CD4-positive, alpha-beta T cell treated with Interleukin-6 at 100 ng/mL for 8 hours (primary cell): ENCODE results near the gene SH3BGRL3.

Source experiments
- DNase-seq: peaks from one replicate; pipeline ENCODE4 v3.0.0-alpha.2; 2020; ENCODE audit warnings: mixed read lengths, low spot score

SH3BGRL3 gene

DNA sequence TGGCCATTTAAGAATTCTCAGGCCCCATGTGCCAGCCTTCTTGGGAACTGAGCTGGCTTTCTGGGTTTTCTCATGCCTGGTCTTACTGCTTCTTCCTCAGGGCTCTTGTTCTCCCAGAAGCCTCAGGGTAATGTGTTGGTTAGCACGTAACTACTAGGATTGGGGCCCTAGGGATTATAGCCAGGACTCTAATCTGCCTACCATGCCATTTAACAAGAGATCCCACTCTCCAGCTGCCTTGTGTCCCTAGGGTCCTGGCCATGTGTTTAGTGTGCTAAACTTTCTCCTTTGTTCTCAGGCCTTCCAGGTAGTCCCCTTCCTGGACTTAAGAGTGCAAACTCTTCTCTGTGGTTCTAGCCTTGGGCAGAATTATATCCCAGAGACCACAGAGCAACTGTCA is 2.2 kb upstream of the SH3BGRL3 start:
- DNase-seq = no peak

DNA sequence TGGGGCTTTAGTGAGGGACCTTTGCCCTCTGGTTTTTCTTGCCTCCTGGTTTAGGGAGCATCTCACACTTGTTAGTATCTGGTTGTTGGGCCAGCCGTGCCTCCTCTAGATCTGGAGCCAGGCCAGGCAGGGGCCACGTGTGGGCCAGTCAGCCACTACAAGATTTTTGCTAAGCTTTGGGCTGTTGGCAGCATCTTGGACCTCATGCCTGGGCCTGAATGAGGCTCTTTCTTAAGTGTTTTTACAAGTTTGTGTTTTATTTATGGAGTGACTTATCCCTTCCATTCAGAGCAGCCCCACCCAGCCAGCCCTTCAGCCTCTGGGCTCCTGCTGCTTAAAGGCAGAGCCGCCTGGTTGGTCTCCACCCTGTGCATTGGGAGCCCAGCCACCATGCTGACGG is 1.6 kb upstream of the SH3BGRL3 start:
- no peak for DNase-seq

DNA sequence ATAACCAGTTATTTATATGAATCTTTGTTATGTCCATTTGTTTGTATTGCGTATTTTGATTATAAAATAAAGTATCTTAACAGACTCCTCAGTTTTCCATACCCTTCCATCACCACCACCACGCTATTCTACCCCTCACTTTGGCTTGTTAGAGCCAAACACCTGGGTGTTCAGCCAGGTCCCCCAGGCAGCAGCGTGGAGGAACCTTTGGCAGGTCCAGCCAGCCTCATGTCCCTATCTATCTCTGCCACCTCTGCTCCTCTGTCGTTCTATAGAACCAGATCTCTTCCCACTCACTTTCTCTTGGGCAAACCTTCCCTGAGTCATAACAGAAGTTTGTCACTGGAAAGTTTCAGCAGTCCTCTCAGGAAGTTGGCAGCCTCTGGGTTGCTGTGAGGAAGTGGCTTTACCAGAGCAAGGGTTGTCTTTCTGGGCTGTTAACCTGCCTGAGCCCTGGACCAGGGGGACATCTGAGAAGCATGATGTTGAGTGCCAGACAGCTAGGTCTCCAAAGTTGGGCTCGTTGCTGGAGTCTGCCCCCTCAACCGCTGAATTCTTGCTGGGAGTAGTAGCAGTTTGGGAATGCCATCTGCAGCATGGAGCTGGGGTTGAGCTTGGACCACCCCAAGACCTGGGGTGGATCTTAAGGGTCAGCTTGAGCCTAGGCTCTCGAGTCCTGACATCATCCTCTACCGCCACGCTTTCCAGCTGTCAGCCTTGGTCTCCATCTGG is 996 bp upstream of the SH3BGRL3 start:
- DNase-seq = peak; percentile 33

DNA sequence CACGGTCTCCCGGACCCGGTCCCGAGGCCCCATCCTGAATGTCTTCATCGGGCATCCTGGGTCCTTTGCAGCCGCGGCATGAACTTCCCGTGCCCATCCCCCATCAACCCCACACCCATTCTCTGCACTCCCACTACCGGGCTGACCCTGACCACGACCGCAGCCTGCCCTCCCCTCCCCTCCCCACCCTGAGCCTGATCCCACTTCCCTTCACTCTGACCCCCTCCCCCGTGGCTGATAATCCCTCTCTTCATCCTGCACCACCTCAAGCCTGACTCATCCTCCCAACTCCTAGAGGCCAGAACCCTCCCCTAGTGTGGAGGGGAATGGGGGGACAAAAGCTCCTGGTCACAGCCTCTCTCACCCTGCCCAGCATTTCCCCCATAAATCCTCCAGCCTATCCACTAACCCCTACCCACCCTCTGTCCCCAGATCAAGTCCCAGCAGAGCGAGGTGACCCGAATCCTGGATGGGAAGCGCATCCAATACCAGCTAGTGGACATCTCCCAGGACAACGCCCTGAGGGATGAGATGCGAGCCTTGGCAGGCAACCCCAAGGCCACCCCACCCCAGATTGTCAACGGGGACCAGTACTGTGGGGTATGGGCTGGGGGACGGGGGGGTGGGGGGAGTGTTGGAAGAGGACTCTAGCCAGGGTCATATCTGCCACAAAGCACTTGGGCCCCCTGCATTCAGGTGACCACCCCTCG is 602 bp downstream of the SH3BGRL3 start:
- DNase-seq = peak; percentile 23

DNA sequence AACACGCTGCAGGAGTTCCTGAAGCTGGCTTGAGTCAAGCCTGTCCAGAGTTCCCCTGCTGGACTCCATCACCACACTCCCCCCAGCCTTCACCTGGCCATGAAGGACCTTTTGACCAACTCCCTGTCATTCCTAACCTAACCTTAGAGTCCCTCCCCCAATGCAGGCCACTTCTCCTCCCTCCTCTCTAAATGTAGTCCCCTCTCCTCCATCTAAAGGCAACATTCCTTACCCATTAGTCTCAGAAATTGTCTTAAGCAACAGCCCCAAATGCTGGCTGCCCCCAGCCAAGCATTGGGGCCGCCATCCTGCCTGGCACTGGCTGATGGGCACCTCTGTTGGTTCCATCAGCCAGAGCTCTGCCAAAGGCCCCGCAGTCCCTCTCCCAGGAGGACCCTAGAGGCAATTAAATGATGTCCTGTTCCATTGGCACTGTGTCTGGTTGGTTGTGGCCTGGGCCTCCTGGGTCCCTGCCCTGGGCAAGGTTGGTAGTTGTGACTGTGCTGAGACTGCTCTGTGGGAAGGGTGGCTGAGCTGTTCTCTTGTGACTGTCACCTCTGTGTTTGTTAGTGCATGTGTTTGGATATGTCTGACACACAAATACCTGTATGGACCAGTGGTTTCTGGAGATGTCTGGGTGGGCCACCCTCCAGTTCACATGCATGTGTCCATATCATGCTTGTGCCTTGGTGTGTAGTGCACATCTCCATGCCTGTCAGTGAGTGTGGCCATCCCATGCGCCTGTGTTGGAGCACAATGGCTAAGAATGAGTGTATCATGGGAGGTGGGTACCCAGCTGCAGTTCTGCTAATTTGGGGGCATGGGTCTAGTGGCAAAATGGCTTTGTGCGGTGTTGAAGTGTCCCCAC is 1.4 kb downstream of the SH3BGRL3 start:
- DNase-seq = no peak

DNA sequence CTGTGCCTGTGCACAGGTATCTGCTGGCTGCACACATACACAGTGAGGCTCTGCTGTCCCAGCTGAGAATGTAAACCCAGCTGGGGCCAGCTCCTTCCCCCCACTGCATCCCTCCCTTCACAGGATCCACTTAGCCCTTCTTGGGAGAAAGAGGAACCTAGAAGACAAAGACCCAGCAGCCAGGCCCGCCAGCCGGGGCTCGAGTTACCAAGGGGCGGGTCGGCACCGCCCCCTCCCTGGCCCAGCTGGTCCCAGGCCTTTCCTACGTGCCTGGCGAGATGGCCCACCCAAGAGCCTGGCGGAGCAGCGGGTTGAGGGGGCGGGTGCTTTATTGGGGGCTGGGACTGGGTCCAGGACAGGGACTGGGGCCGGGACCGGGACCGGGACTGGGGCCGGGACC is 2.1 kb downstream of the SH3BGRL3 start:
- no peak for DNase-seq

DNA sequence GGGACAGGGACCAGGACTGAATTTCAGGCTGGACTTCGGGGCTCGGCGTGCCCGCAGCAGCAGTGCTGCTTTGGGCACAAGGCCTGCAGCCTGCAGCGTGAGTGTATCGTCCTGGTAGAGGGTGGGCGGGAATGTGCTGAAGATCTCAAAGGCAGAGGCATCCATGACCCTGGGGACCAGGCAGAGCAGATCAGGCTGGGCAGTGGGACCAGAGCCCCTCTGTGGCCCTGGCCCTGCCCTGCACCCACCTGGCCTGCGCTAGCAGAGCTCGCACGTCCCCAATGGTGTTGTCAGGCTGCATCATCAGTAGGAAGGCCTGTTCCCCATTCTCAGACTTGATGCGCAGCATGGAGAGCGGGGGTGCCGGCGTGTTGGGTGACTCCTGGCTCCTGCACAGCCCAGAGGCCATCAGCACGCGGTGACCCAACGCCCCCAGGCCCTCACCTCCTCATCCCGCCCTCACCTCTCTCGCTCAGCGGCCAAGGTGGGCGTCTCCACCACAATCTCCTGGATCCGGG is 2.6 kb downstream of the SH3BGRL3 start:
- DNase-seq = no peak

DNA sequence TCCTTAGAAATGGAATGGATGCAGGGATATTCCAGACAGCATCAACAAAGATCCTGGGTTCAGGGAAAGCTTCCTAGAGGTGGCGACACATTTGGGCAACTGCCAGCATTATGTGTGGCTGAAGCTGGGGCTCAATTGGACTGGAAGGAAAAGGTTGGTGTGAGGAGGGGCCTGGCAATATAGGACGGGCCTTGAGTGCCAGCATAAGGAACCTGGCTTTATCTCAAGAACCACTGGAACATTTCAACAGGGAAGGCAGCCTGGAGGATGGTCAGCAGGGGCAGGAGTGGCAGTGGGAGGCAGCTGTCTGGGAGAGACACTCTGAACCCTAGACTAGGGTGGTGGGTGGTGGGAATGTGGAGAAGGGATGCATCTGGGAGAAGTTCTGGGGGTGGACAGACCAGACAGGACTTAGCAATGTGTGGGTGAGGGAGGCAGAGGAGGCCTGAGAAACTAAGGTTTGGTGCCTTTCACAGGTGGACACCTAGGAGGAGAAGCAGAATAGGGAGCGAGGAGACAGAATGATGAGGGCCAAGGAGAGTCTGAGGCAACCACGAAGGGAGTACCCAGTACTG is 3.5 kb downstream of the SH3BGRL3 start:
- no peak for DNase-seq

DNA sequence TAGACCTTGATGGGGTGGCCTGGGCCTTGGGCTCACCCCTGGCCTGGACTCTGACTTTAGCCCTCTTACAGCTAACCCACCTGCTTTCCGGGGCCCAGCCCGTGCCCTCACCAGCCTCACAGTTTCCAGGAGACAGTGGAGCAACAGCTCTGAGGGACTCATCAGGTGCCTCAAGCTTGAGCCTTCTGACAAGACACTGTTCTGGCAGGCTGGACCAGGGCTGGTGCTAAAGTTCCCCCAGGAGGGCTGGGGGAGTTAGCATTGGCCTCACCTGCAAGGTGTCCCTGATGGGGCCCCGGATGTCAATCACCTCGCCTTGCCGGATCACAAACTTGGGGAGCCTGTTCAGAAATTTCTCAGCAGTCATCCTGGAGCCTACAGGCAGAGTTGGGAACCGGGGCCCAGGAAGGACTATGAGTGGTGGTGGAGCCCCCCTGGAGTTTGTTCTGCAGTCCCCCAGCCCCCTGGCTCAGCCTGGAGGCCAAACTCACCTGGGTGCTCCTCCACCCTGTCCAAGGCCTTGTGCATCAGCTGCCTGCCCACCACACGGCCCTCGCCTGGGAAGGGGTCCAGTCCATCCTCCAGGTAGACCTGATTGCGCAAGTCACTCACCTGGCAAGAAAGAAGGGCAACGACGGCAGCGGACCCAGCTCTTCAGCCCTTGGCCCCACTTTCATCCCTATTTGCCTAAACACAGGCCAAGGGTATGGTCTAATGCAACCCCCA is 4.1 kb downstream of the SH3BGRL3 start:
- no peak for DNase-seq

DNA sequence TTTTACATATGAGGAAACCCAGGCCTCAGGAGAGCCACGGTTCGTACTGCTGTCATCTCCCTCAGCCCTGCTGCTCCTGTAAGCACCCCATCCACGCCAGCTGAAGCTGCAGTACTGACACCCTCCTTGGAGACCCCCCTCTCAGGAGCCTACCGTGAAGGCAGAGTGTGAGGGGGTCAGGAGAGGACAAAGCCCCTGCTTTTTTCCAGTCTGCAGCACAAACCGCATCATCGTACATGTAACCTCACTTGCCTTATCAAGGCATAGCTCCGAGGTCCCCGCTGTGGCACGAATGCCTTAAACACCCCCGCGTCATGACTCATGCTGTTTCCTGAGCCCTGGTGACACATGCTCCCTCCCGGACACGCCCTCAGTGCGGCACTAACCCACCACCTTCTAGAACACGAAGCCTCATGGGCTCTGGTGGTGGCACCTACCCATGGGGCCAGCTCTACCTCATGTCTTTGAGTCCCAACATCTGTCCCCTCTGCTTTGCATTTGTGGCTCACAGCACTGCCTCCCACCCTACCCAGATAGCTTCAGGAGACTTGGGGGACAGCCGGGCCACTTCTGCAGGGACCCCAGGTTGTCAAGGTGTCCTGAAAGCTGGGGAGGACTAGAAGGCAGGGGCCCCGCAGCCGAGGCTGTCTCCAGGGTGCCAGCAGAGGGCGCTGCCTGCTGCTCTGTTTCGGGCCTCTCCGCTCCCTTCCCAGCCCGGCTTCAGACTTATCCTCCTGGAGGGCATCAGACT is 4.9 kb downstream of the SH3BGRL3 start:
- peak; percentile 96 for DNase-seq

DNA sequence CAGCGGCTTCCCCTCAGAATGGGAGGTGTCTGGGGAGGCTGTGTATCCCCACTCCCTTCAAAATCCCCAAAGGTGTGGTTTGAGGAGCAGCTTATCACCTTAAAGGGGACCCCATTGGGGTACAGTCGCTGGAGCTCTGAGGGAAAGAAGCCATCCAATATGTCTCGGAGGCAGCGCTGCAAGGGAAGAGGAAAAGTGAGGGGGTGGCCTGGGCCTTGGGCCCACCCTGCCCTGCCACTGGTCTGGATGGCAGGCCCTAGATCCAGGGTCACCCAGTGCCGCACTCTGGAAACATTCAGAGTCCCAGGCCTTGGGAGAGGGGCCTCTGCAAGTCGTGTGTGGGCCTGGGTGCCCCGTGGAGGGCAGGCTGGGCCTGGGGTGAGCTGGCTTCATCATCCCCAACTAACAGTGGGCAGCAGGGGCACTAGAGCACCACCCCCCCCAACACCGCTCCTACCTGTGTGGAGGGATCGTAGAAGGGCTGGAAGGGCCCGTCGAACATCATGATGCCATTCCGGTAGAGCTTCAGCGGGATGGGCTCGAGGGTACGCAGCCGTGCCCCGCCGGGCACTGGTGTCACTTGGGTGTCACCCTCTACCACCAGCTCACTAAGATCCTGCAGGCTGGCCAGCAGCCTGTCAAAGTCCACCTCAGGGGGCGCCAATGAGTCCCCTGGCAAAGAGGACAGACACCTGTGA is 5.6 kb downstream of the SH3BGRL3 start:
- DNase-seq = no peak

DNA sequence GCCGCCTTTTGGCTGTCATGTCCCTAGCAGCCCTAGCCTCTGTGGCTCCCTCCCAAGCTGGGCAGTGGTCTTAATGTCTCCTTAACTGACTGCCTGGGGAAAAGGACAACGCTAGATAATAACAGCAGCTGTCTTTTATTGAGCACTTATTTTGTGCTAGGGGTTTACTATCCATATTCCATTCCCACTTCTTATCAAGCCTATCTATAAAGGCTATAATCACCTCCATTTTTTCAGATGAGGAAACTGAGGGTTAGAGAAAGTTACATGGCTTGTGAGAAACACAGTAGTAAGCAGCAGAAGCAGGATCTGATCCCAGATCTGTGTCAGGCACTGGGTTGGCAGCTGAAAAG is 6.2 kb downstream of the SH3BGRL3 start:
- DNase-seq = no peak

DNA sequence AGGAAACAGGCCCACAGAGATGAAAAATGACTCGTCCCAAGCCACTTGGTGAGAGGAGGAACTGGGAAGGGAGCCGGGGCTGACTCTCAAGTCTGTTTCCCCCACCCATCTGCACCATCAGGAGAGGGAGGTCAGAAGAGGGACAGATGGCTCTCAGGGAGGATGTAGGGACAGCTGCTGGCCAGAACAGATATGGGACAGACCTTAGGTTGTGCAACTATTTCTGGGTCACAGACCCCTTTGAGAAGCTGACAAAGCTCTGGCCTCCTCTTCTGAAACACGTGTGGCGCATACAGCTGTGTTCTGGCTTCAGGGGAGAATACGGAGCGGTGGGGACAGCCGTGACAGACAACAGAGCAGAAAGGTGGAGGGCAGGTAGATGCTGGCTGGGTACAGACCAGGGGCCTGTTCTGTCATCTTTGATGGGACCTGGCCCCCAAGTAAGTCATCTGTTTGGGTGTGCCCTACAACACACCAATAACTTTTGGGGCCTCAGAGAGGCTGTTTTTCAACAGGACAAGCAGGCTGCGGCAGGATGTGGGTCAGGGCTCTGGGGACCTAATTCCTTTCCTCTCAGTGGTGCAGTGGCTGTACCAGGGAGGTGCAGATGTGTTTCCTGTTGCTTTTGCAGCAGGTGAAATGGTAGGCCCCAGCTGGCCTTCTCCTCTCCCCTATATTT is 7.3 kb downstream of the SH3BGRL3 start:
- peak; percentile 90 for DNase-seq

DNA sequence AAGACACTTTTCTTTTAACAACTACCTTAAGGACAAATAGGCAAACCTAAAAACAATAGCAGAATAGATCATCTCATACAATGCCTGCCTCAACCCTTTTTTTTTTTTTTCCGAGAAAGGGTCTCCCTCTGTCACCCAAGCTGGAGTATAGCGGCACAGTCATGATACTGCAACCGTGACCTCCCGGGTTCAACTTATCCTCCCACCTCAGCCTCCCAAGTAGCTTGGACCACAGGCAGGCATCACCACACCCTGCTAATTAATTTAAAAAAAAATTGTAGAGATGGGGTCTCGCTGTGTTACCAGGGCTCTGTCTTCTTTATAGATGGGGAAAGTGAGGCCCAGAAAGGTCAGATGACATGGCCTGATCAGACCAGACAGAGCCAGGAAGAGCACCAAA is 7.9 kb downstream of the SH3BGRL3 start:
- no peak for DNase-seq

DNA sequence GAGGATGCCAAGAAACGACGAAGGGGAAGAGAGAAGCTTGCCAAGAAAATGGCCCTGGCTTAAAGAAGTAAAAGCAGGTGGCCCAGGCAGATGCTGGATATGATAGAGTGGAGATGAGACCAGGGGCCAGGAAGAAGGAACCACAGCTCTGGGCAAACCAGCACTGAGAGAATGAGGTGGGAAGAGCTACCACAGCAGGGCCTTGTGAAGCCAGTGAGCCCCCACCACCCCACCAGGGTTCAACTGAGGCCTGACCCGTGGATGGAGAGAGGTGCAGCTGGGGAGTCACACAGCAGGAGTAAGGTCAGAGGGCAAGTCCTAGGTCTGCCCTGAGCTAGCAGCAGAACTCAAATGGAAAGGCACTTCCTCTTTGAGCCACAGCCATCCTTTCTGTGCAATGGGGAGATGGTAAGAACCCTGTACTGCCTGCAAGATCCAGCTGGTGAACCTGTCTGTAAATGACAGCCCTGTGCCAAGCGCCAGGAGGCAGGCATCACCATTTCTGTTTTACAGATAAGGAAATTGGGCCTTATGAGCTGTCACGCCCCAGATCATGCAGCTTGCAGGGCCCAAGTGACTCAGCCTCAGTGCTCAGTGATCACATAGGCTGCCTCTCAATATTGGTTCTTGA is 8.5 kb downstream of the SH3BGRL3 start:
- DNase-seq = peak; percentile 74

DNA sequence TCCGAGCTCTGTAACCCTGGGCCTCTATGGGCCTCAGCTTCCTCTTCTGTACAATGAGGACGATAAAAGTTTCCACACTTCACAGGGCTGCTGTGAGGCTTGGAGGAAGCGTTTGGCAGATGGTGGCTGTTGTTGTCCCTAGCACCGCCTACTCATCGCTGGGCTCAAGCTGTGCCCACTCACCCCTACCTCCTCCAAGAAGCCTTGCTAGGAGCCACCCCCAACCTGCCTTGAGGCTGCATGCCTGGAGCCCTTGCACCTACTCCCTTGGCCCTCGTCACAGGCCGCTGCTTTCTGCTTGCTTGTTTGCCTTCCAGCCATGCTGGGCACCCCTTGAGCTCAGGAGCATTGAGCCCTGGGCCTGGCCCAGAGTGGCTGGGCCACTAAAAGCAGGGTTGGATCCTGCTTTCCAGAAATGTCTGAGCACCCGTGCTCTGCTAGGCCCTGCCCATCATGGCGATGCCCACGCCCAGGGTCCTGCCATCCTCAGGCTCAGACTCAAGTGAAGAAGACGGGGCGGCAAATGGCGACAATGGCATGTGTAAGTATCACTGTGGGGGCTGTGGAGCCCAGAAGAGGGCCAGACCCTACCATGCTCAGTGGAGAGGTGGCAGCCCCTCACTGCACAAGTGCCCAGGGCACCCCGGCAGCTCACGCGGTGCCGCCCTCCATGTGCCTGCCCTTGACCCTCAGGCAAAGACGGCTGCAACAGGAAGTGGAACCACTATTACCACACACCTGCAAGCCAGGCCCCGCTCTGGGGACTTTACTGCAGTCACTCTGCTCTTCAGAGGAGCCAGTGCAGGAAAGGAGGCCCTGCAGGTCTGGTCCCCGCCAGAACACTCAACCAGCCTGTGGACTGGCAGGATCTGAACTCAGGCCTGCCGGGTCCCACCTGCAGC is 9.5 kb downstream of the SH3BGRL3 start:
- peak; percentile 59 for DNase-seq

DNA sequence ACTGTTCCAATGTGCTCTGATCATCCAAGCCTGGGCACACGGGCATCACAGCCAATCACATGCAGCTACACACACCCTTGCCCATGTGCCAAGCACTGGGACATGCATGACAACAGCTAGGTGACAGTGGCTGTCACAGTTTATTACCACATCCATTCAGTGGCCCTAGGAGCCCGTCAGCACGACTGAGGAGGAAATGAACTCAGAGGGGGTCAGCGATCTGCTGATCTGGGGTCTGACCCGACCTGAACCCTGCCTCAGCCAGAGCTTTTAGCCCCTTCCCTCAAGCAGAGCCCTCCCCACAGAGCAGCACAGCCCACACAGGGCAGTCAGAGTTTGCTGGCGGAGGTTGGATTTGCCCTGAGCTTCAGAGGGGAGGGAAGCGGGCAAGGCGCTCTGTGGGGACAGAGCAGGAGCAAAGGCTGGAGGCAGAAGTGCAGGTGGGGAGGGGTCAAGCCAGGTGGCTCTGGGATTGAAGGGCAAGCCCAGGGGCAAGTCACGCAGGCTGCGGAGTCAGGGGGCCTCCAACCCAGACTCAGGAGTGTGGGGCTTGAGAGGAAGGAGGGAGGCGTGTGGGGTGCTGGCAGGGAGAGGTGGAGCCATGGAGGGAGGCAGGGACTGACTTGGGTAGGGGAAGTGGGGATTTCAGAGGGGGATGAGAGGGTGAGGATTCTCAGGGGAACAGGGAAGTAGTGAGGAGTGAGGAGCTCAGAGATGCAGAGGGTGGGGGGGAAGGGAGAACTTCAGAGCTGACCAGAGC is 10.4 kb downstream of the SH3BGRL3 start:
- no peak for DNase-seq
